Erythroblast (primary cell): ENCODE measurements around the gene CPOX.

ENCODE experiments used
- GATA1 ChIP-seq: IDR thresholded peaks from 2 replicates; pipeline ENCODE4 v1.6.1; 2011; ENCODE audit warnings: low read depth, mild to moderate bottlenecking, control low read depth, low read length, moderate library complexity
- POLR2A ChIP-seq: IDR thresholded peaks from 2 replicates; pipeline ENCODE4 v1.6.1; 2011; ENCODE audit warnings: mild to moderate bottlenecking, low read length

DNA sequence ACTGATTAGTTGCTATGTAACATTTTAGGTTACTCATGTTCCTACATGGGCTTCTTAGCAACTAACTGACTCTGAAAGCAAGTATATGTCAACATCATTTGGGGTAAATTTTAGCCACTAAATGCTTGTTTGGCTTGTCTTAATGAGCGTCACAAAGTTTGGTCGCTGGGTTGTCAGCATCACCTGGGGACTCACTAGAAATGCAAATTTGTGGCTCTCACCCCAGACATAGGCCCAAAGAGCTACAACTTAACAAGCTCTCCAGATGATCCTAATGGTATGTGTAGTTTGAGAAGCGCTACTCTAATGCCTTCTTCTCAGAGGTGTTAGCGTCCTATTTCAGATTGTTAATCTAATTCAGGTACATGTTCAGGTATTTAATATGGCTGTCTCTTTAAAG is 32.7 kb upstream of the CPOX start:
- TF ChIP-seq POLR2A (no peak), GATA1 (no peak)
